IMR-90 (cell line): Measurements from ENCODE around the gene DISP2. TPM values are rescaled to one million over a fixed set of nuclear protein-coding genes. Genes with fewer than 3 reads are reported as not detected.
A peak's percentile ranks its signal among the peaks of the same experiment; 100 is the strongest.

Source experiments
- ATAC-seq: fragments of 200-7000 bp; cut with Tn5 transposase; 2 replicates; pipeline ENCODE4 v1.9.1; 2020; ENCODE audit warnings: low read depth, mild to moderate bottlenecking, moderate library complexity
- BruUV-seq: library from RNA; stranded (reverse); fragments of 400-500 nt; replicated peaks from 2 replicates; lab custom pipeline; 2021; lab: Mats Ljungman, UMichigan
- CTCF ChIA-PET: fragments of 300-600 bp; formaldehyde crosslinking; extraction: SDS; loops from one replicate; lab custom pipeline; 2021; ENCODE audit warnings: antibody characterized with exemption; lab: Yijun Ruan, JAX
- POLR2A ChIA-PET: fragments of 300-600 bp; sonication (Branson Sonifier 250); formaldehyde crosslinking; loops from one replicate; lab custom pipeline; 2022; ENCODE audit warnings: antibody characterized with exemption; ENCODE audit not compliant: unreplicated experiment; lab: Charles Lee
- DNase-seq: peaks from one replicate; pipeline ENCODE4 v3.0.0; 2013
- H2AFZ ChIP-seq: replicated peaks from 2 replicates; pipeline ENCODE3; 2013; ENCODE audit warnings: low read length, mild to moderate bottlenecking; ENCODE audit not compliant: poor library complexity
- H2AK5ac ChIP-seq: 2 replicates; pipeline ENCODE4 v1.6.1; 2013; ENCODE audit warnings: low read depth, low read length, inconsistent platforms
- H2AK9ac ChIP-seq: replicated peaks from 2 replicates; pipeline ENCODE3; 2013; ENCODE audit warnings: mild to moderate bottlenecking, low read depth, low read length, moderate library complexity; ENCODE audit not compliant: poor library complexity
- H2BK120ac ChIP-seq: 2 replicates; pipeline ENCODE4 v1.6.1; 2013; ENCODE audit warnings: low read depth, low read length, inconsistent platforms
- H2BK15ac ChIP-seq: 3 replicates; pipeline ENCODE4 v1.6.1; 2013; ENCODE audit warnings: low read depth, low read length, inconsistent platforms
- H2BK20ac ChIP-seq: 2 replicates; pipeline ENCODE4 v1.6.1; 2013; ENCODE audit warnings: low read depth, mild to moderate bottlenecking, inconsistent platforms, low read length, moderate library complexity
- H2BK5ac ChIP-seq: 2 replicates; pipeline ENCODE4 v1.6.1; 2013; ENCODE audit warnings: mild to moderate bottlenecking, low read depth, low read length, inconsistent platforms; ENCODE audit not compliant: poor library complexity, severe bottlenecking
- H3K14ac ChIP-seq: replicated peaks from 2 replicates; pipeline ENCODE4 v1.6.1; 2013; ENCODE audit warnings: low read depth, low read length, inconsistent platforms
- H3K18ac ChIP-seq: 2 replicates; pipeline ENCODE4 v1.6.1; 2013; ENCODE audit warnings: low read depth, low read length, control low read depth
- H3K23ac ChIP-seq: 2 replicates; pipeline ENCODE4 v1.6.1; 2013; ENCODE audit warnings: low read depth, low read length, inconsistent platforms
- H3K27ac ChIP-seq: 2 replicates; pipeline ENCODE4 v1.5.1; 2013; ENCODE audit warnings: mild to moderate bottlenecking, control low read depth, low read length; ENCODE audit not compliant: insufficient read depth
- H3K27me3 ChIP-seq: 2 replicates; pipeline ENCODE4 v1.6.1; 2013; ENCODE audit warnings: low read length; ENCODE audit not compliant: control insufficient read depth, insufficient read depth
- H3K36me3 ChIP-seq: 2 replicates; pipeline ENCODE4 v1.6.1; 2013; ENCODE audit warnings: low read length, mixed read lengths; ENCODE audit not compliant: control insufficient read depth, insufficient read depth
- H3K4ac ChIP-seq: 2 replicates; pipeline ENCODE4 v1.6.1; 2013; ENCODE audit warnings: low read depth, low read length, inconsistent platforms
- H3K4me1 ChIP-seq: 2 replicates; pipeline ENCODE4 v1.6.1; 2013; ENCODE audit warnings: low read length, mixed read lengths; ENCODE audit not compliant: control insufficient read depth, insufficient read depth
- H3K4me2 ChIP-seq: 2 replicates; pipeline ENCODE4 v1.6.1; 2013; ENCODE audit warnings: low read depth, mild to moderate bottlenecking, control low read depth, low read length, moderate library complexity
- H3K4me3 ChIP-seq: 2 replicates; pipeline ENCODE4 v1.5.1; 2013; ENCODE audit warnings: low read depth, mild to moderate bottlenecking, control low read depth, low read length, moderate library complexity; ENCODE audit not compliant: insufficient read depth
- H3K56ac ChIP-seq: 2 replicates; pipeline ENCODE4 v1.6.1; 2013; ENCODE audit warnings: low read length, inconsistent platforms; ENCODE audit not compliant: insufficient read depth; ENCODE audit errors: extremely low read depth
- H3K79me1 ChIP-seq, 2 experiments: 2 replicates each; pipeline ENCODE4 v1.6.1; 2013; ENCODE audit warnings: low read length in 2 of 2, inconsistent platforms in 1 of 2, low read depth in 1 of 2
- H3K9ac ChIP-seq: 2 replicates; pipeline ENCODE4 v1.6.1; 2013; ENCODE audit warnings: low read depth, low read length, control low read depth
- H3K9me1 ChIP-seq: 2 replicates; pipeline ENCODE4 v1.6.1; 2013; ENCODE audit warnings: low read length, inconsistent platforms; ENCODE audit not compliant: insufficient read depth
- H3K9me3 ChIP-seq: 2 replicates; pipeline ENCODE4 v1.6.1; 2013; ENCODE audit warnings: low read length; ENCODE audit not compliant: control insufficient read depth, insufficient read depth
- H4K20me1 ChIP-seq: 2 replicates; pipeline ENCODE4 v1.6.1; 2013; ENCODE audit warnings: low read length, inconsistent platforms; ENCODE audit not compliant: insufficient read depth
- H4K5ac ChIP-seq: 2 replicates; pipeline ENCODE4 v1.6.1; 2013; ENCODE audit warnings: mild to moderate bottlenecking, low read depth, low read length, control low read depth
- H4K8ac ChIP-seq, 2 experiments: 2 replicates each; pipeline ENCODE4 v1.6.1; 2013; ENCODE audit warnings: low read depth in 2 of 2, low read length in 2 of 2, control low read depth in 1 of 2, inconsistent platforms in 1 of 2
- H4K91ac ChIP-seq: 2 replicates; pipeline ENCODE4 v1.6.1; 2013; ENCODE audit warnings: low read depth, low read length, inconsistent platforms; ENCODE audit not compliant: insufficient read depth
- BHLHE40 ChIP-seq: fragments of 150-350 bp; IDR thresholded peaks from 2 replicates; pipeline ENCODE4 v1.6.1; 2016; ENCODE audit warnings: mild to moderate bottlenecking, low read depth, low read length
- CEBPB ChIP-seq: IDR thresholded peaks from 2 replicates; pipeline ENCODE4 v1.6.1; 2012; ENCODE audit warnings: low read depth, low read length, improper control_type of control experiment
- CHD1 ChIP-seq: IDR thresholded peaks from 2 replicates; pipeline ENCODE4 v1.6.1; 2012; ENCODE audit warnings: low read depth, low read length, improper control_type of control experiment
- FOS ChIP-seq: fragments of 150-350 bp; IDR thresholded peaks from 2 replicates; pipeline ENCODE4 v1.6.1; 2016; ENCODE audit warnings: low read depth, low read length
- MAFK ChIP-seq: IDR thresholded peaks from 2 replicates; pipeline ENCODE4 v1.6.1; 2012; ENCODE audit warnings: low read depth, low read length, improper control_type of control experiment
- MXI1 ChIP-seq: IDR thresholded peaks from 2 replicates; pipeline ENCODE4 v1.6.1; 2012; ENCODE audit warnings: low read depth, mild to moderate bottlenecking, low read length, moderate library complexity, borderline replicate concordance
- NFE2L2 ChIP-seq: fragments of 150-350 bp; IDR thresholded peaks from 2 replicates; pipeline ENCODE4 v1.6.1; 2016; ENCODE audit warnings: low read depth, mild to moderate bottlenecking, low read length
- RAD21 ChIP-seq: IDR thresholded peaks from 2 replicates; pipeline ENCODE4 v1.6.1; 2012; ENCODE audit warnings: low read length, improper control_type of control experiment
- RFX5 ChIP-seq: IDR thresholded peaks from 2 replicates; pipeline ENCODE4 v1.8.0; 2012; ENCODE audit warnings: low read depth, mild to moderate bottlenecking, low read length, moderate library complexity
- WGBS, 2 experiments: methylation state at CpG; one replicate each; pipeline versions ENCODE4 v1.1.5 to v1.1.7; 2013; ENCODE audit warnings: missing lambda C conversion rate in 2 of 2; ENCODE audit not compliant: insufficient read length in 1 of 2; ENCODE audit errors: extremely low coverage in 2 of 2; 5-methylcytosine and 5-hydroxymethylcytosine counted together
- dilution Hi-C: fragments of 300-500 bp; cut with HindIII; formaldehyde crosslinking; loops from one replicate; pipeline ENCODE4 v1.14.3; 2018; ENCODE audit warnings: low sequenced_read_pairs; ENCODE audit not compliant: unreplicated experiment
- in situ Hi-C: fragments of 300-500 bp; cut with MboI; formaldehyde crosslinking; loops from 3 replicates; pipeline ENCODE4 v1.14.3; 2019; ENCODE audit warnings: low sequenced_read_pairs, inconsistent platforms, mixed read lengths
- intact Hi-C: fragments of 100-400 bp; cut with micrococcal nuclease; formaldehyde crosslinking; loops from 2 replicates; pipeline ENCODE4 v1.10.0; 2022
- polyA plus RNA-seq, 3 experiments: library from polyadenylated mRNA; depleted of rRNA; stranded (reverse); fragments of >200 nt; gene quantifications; 2 replicates each; pipeline ENCODE4 v1.2.3, GENCODE V29; 2012; ENCODE audit warnings: low replicate concordance in 1 of 3
- total RNA-seq: library from RNA; depleted of rRNA; stranded (reverse); fragments of >200 nt; gene quantifications from 2 replicates; pipeline ENCODE4 v1.2.3, GENCODE V29; 2012

Gene DISP2
- total and polyA plus RNA-seq, 2 of the 4 experiments (the other 2 are of a cell fraction), result 0.34 to 0.36 TPM

- ATAC-seq (no peak), DNase-seq (no peak)
- Histone ChIP-seq H2BK5ac (peak overlapping the region; percentile 88), H2AFZ (no peak overlapping the region), H4K20me1 (no peaks in the 10 kb centered on the region), H2AK9ac (peak overlapping the region; percentile 67), H2BK120ac (peak overlapping the region; percentile 73; the same call in 1 of the 2 replicates), H3K4me3 (no peak overlapping the region), H3K4me2 (no peak overlapping the region), H3K23ac (no peak overlapping the region), H2BK15ac (peak overlapping the region; percentile 70; the same call in 2 of the 3 replicates), H3K4me1 (peaks cover 4% of the 10 kb centered on the region), H4K8ac (peak overlapping the region; percentile 60 to 90; a peak in 2 of 4 replicates), H3K14ac (0 out of 2 replicates have a peak overlapping the region, but pooled peaks have one; percentile 24), H3K36me3 (no peaks in the 10 kb centered on the region), H3K79me1 (peaks cover 16 to 29% of the 10 kb centered on the region in 2 experiments), H3K9me1 (peaks cover 14% of the 10 kb centered on the region; the same call in 1 of the 2 replicates), H3K9ac (no peak overlapping the region), H3K27me3 (no peaks in the 10 kb centered on the region), H3K27ac (peak overlapping the region; percentile 80; the same call in 1 of the 2 replicates), H2AK5ac (peak overlapping the region; percentile 79; the same call in 1 of the 2 replicates), H3K9me3 (no peaks in the 10 kb centered on the region), H4K5ac (peak overlapping the region; percentile 38; the same call in 1 of the 2 replicates), H3K4ac (peak overlapping the region; percentile 86; the same call in 1 of the 2 replicates), H3K56ac (no peak overlapping the region), H4K91ac (peak overlapping the region; percentile 44), H3K18ac (peak overlapping the region; percentile 23; the same call in 1 of the 2 replicates), H2BK20ac (peak overlapping the region; percentile 57)
- no TSS peak for BruUV-seq
- WGBS, 2 experiments, result no CpG with 5 or more reads among the region's 10 CpGs
- ChIA-PET POLR2A (interaction anchor here (1.3 kb wide), 1 partner anchor 25 kb away, joined by 3 read pairs; the partner anchor contains the start of gene IVD), CTCF (interaction anchor here (1.2 kb wide), 1 partner anchor 12 kb away, joined by 3 read pairs; no protein-coding TSS in a partner anchor)
- dilution Hi-C loops, result no loop called here
- TF ChIP-seq CEBPB (no peak), RAD21 (no peak), BHLHE40 (no peak), MAFK (no peak), NFE2L2 (no peak), FOS (no peak), RFX5 (no peak), CHD1 (no peak), MXI1 (no peak)
- intact Hi-C loops, result no loop called here
- in situ Hi-C loops, result no loop called here
Observed at GRCh38 chr15:40380636-40381035, 22.6 kb downstream of the DISP2 start.
